CD4-positive, alpha-beta T cell (primary cell): ENCODE results near the gene PKNOX2. TPM values are rescaled to one million over a fixed set of nuclear protein-coding genes. Genes with fewer than 3 reads are reported as not detected.

Source experiments
- ATAC-seq: fragments of 200-7000 bp; cut with Tn5 transposase; one replicate; pipeline ENCODE4 v1.10.0; 2022; ENCODE audit warnings: mild to moderate bottlenecking; ENCODE audit not compliant: poor library complexity
- CTCF ChIA-PET: fragments of 350-600 bp; sonication (Branson Sonifier 250); formaldehyde crosslinking; loops from one replicate; lab custom pipeline; 2021; ENCODE audit warnings: antibody characterized with exemption, inconsistent platforms; lab: Charles Lee
- POLR2A ChIA-PET: fragments of 350-600 bp; sonication (Branson Sonifier 250); formaldehyde crosslinking; loops from one replicate; lab custom pipeline; 2021; ENCODE audit warnings: antibody characterized with exemption, inconsistent platforms; lab: Charles Lee
- DNase-seq, 14 experiments: peaks; one replicate each; pipeline ENCODE4 v3.0.0-alpha.2; 2013 to 2020; ENCODE audit warnings: mixed read lengths in 2 of 14
- H3K27ac ChIP-seq, 2 donors: one replicate each; pipeline versions ENCODE4 v1.5.1 to v1.7.0; 2013; ENCODE audit warnings: low read length in 2 of 2, low read depth in 1 of 2, mild to moderate bottlenecking in 1 of 2
- H3K27me3 ChIP-seq, 2 experiments: 1 replicate in 1 of 2; 2 replicates in 1 of 2; pipeline versions ENCODE4 v1.6.1 to v1.7.0; 2013; ENCODE audit warnings: low read length in 2 of 2, control low read depth in 1 of 2, mild to moderate bottlenecking in 1 of 2, moderate library complexity in 1 of 2; ENCODE audit not compliant: insufficient read depth in 2 of 2, control insufficient read depth in 1 of 2
- H3K36me3 ChIP-seq: one replicate; pipeline ENCODE4 v1.6.1; 2013; ENCODE audit warnings: low read length, control low read depth; ENCODE audit not compliant: insufficient read depth
- H3K4me1 ChIP-seq: one replicate; pipeline ENCODE4 v1.6.1; 2013; ENCODE audit warnings: low read length, control low read depth; ENCODE audit not compliant: insufficient read depth
- H3K4me3 ChIP-seq: one replicate; pipeline ENCODE4 v1.5.1; 2013; ENCODE audit warnings: mild to moderate bottlenecking, low read length, moderate library complexity
- H3K9me3 ChIP-seq, 2 experiments: 1 replicate in 1 of 2; 2 replicates in 1 of 2; pipeline versions ENCODE4 v1.6.1 to v1.7.0; 2013; ENCODE audit warnings: low read length in 2 of 2, mild to moderate bottlenecking in 2 of 2, control low read depth in 1 of 2, moderate library complexity in 1 of 2; ENCODE audit not compliant: control insufficient read depth in 1 of 2, insufficient read depth in 1 of 2
- H3K27ac Mint-ChIP-seq: one replicate; pipeline ENCODE4 v1.8.0; 2020; ENCODE audit warnings: mixed read lengths
- H3K27me3 Mint-ChIP-seq: one replicate; pipeline ENCODE4 v1.8.0; 2021; ENCODE audit warnings: mixed read lengths
- H3K36me3 Mint-ChIP-seq: one replicate; pipeline ENCODE4 v1.8.0; 2021; ENCODE audit warnings: low read depth, mixed read lengths
- H3K4me1 Mint-ChIP-seq: one replicate; pipeline ENCODE4 v1.8.0; 2021; ENCODE audit warnings: low read depth, mixed read lengths
- H3K4me3 Mint-ChIP-seq: one replicate; pipeline ENCODE4 v1.8.0; 2020; ENCODE audit warnings: mild to moderate bottlenecking, mixed read lengths
- H3K9me3 Mint-ChIP-seq: one replicate; pipeline ENCODE4 v1.8.0; 2020; ENCODE audit warnings: mixed read lengths
- CTCF ChIP-seq: fragments of 200-600 bp; IDR thresholded peaks from one replicate; pipeline ENCODE4 v1.8.0; 2022; ENCODE audit warnings: antibody characterized with exemption, mild to moderate bottlenecking
- intact Hi-C, 2 experiments: fragments of 100-400 bp; cut with DNase I in 1 of 2; cut with micrococcal nuclease in 1 of 2; formaldehyde crosslinking; loops; one replicate each; pipeline versions ENCODE4 v1.15.1 to v1.9.0; 2023 to 2025; cut with DNase I, micrococcal nuclease
- total RNA-seq, 174 experiments: library from RNA in 2 of 174; stranded (reverse) in 2 of 174; gene quantifications; one replicate each; pipeline ENCODE4 v1.2.3 and lab custom pipeline; 2021 to 2026

Gene PKNOX2
- total RNA-seq, 2 experiments from 2014 or later, result not detected

- intact Hi-C loops, result no loop called here
- Mint-ChIP-seq H3K9me3 (no peaks in the 10 kb centered on the region), H3K27me3 (peaks cover 58% of the 10 kb centered on the region), H3K36me3 (no peaks in the 10 kb centered on the region), H3K4me1 (no peaks in the 10 kb centered on the region), H3K27ac (no peak overlapping the region), H3K4me3 (no peak overlapping the region)
- TF ChIP-seq CTCF, result peak; percentile 61
- CTCF ChIA-PET, result interaction anchor here (1.2 to 2.5 kb wide), 3 partner anchors 12 to 33 kb away, joined by 5 to 12 read pairs (median 6); partner anchors contain the start of gene TMEM218
- Histone ChIP-seq H3K9me3 (no peaks in the 10 kb centered on the region), H3K4me1 (no peaks in the 10 kb centered on the region), H3K27ac (no peak overlapping the region), H3K4me3 (no peak overlapping the region), H3K27me3 (peaks cover 8 to 10% of the 10 kb centered on the region in 2 experiments), H3K36me3 (no peaks in the 10 kb centered on the region)
- POLR2A ChIA-PET, result interaction anchor here (3.2 kb wide), 1 partner anchor 12 kb away, joined by 18 read pairs; the partner anchor contains the start of gene TMEM218
- DNase-seq (peak in 8 of 14 experiments; percentile 22 to 63 (median 36)), ATAC-seq (peak; percentile 51)
Observed at GRCh38 chr11:125123947-125124617, 40.5 kb upstream of the PKNOX2 start.

GRCh38 chr11:125124618-125124992, 39.9 kb upstream of the PKNOX2 start:
- ATAC-seq, result no peak
- Mint-ChIP-seq H3K27me3 (peaks cover 57% of the 10 kb centered on the region), H3K9me3 (no peaks in the 10 kb centered on the region), H3K36me3 (no peaks in the 10 kb centered on the region), H3K27ac (no peak overlapping the region), H3K4me1 (no peaks in the 10 kb centered on the region), H3K4me3 (no peak overlapping the region)
- no peaks in the 10 kb centered on the region for H3K9me3 ChIP-seq
- CTCF ChIA-PET, result interaction anchor here (1.2 to 2.5 kb wide), 3 partner anchors 13 to 33 kb away, joined by 5 to 12 read pairs (median 6); partner anchors contain the start of gene TMEM218
- no peaks in the 10 kb centered on the region for H3K36me3 ChIP-seq
- H3K4me3 ChIP-seq, result no peak overlapping the region
- H3K27ac ChIP-seq, result no peak overlapping the region
- no peak for TF ChIP-seq CTCF
- DNase-seq, result no peak
- POLR2A ChIA-PET, result interaction anchor here (3.2 kb wide), 1 partner anchor 12 kb away, joined by 18 read pairs; the partner anchor contains the start of gene TMEM218
- no peaks in the 10 kb centered on the region for H3K4me1 ChIP-seq
- intact Hi-C loops, result no loop called here
- H3K27me3 ChIP-seq, result peaks cover 9 to 12% of the 10 kb centered on the region in 2 experiments

- CTCF ChIA-PET, result no interaction called here
- Mint-ChIP-seq H3K36me3 (no peaks in the 10 kb centered on the region), H3K27me3 (peaks cover 62% of the 10 kb centered on the region), H3K4me1 (no peaks in the 10 kb centered on the region), H3K9me3 (no peaks in the 10 kb centered on the region), H3K4me3 (no peak overlapping the region), H3K27ac (no peak overlapping the region)
- Histone ChIP-seq H3K4me1 (no peaks in the 10 kb centered on the region), H3K9me3 (no peaks in the 10 kb centered on the region), H3K27ac (no peak overlapping the region), H3K4me3 (no peak overlapping the region), H3K27me3 (peaks cover 15 to 19% of the 10 kb centered on the region in 2 experiments), H3K36me3 (no peaks in the 10 kb centered on the region)
- intact Hi-C loops, result no loop called here
- DNase-seq, result no peak
- no peak for ATAC-seq
- no peak for TF ChIP-seq CTCF
- POLR2A ChIA-PET, result no interaction called here
Observed at GRCh38 chr11:125128450-125128849, 36.1 kb upstream of the PKNOX2 start.
